Renal cortical epithelial cell (primary cell): Measurements from ENCODE around the gene ARRDC2. TPM values are rescaled to one million over a fixed set of nuclear protein-coding genes. Genes with fewer than 3 reads are reported as not detected.
A peak's percentile ranks its signal among the peaks of the same experiment; 100 is the strongest.
"Not testable (repeated sequence)": the region's sequence is repeated elsewhere in the genome, so short reads cannot be mapped to it uniquely, and the experiment has no call there.

Experiments used
- DNase-seq: peaks from one replicate; pipeline ENCODE4 v3.0.0-alpha.2; 2011; ENCODE audit warnings: low read depth
- total RNA-seq: library from RNA; depleted of rRNA; stranded (reverse); fragments of >200 nt; gene quantifications from 2 replicates; pipeline ENCODE4 v1.2.3, GENCODE V29; 2014

ARRDC2 gene
- total RNA-seq, 1 donor from 2014 or later = 14.9 TPM

GRCh38 chr19:17989425-17990094 lies 18.4 kb upstream of the ARRDC2 start:
- no peak for DNase-seq

GRCh38 chr19:17993076-17993813 lies 14.7 kb upstream of the ARRDC2 start:
- no peak for DNase-seq

GRCh38 chr19:17996826-17997316 lies 11.1 kb upstream of the ARRDC2 start:
- DNase-seq = peak; percentile 33

GRCh38 chr19:17997969-17998826 lies 9.8 kb upstream of the ARRDC2 start:
- DNase-seq = no peak

- no peak for DNase-seq
Measured at GRCh38 chr19:17998827-17999150, 9.2 kb upstream of the ARRDC2 start.

- DNase-seq = no peak
Measured at GRCh38 chr19:17999684-18000479, 8.1 kb upstream of the ARRDC2 start.

- no peak for DNase-seq
Measured at GRCh38 chr19:18000480-18000914, 7.5 kb upstream of the ARRDC2 start.

GRCh38 chr19:18000915-18001776 lies 6.8 kb upstream of the ARRDC2 start:
- DNase-seq = peak; percentile 59

- DNase-seq = no peak
Measured at GRCh38 chr19:18001777-18002345, 6.1 kb upstream of the ARRDC2 start.

GRCh38 chr19:18002347-18002850 lies 5.6 kb upstream of the ARRDC2 start:
- DNase-seq = no peak

- not testable (repeated sequence) for DNase-seq
Measured at GRCh38 chr19:18005750-18006149, 2.2 kb upstream of the ARRDC2 start.

- DNase-seq = peak; percentile 44
Measured at GRCh38 chr19:18007044-18007916, 690 bp upstream of the ARRDC2 start.

GRCh38 chr19:18008814-18009213 lies 844 bp downstream of the ARRDC2 start:
- DNase-seq = no peak

GRCh38 chr19:18009412-18010066 lies 1.6 kb downstream of the ARRDC2 start:
- DNase-seq = no peak

GRCh38 chr19:18010149-18010548 lies 2.2 kb downstream of the ARRDC2 start:
- DNase-seq = no peak

- DNase-seq = no peak
Measured at GRCh38 chr19:18013210-18014111, 5.5 kb downstream of the ARRDC2 start.

GRCh38 chr19:18014197-18014596 lies 6.2 kb downstream of the ARRDC2 start:
- no peak for DNase-seq
